Measurements from ENCODE around the gene ZNF468.
"Not testable (repeated sequence)": the region's sequence is repeated elsewhere in the genome, so short reads cannot be mapped to it uniquely, and the experiment has no call there.

Gene ZNF468

DNA sequence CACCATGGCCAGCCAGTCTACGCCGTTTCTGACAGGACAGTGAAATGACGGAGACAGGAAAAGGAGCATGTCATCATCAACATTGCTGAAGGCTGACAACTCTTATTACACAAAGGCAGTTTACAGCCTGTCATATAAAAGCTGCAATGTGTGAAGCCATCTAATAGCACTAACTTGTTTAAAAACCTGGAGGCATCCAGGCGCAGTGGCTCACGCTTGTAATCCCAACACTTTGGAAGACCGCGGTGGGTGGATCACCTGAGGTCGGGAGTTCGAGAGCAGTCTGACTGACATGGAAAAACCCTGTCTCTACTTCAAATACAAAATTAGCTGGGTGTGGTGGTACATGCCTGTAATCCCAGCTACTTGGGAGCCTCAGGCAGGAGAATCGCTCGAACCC, 10.6 kb upstream of the ZNF468 start:
- in situ Hi-C loops (cut with MboI; ENCODE audit: low sequenced_read_pairs); H3K4me3 ChIP-seq; DNase-seq (ENCODE audit: low spot score in 2 of 2); H3K4me1 ChIP-seq; H3K36me3 ChIP-seq (replicated peaks); H3K27me3 ChIP-seq (ENCODE audit: low read depth); H3K9me3 ChIP-seq: not testable (repeated sequence)

GRCh38 chr19:52856540-52857377, 660 bp downstream of the ZNF468 start:
- H3K4me1 ChIP-seq; H3K27me3 ChIP-seq (ENCODE audit: low read depth); H3K36me3 ChIP-seq (replicated peaks); in situ Hi-C loops (cut with MboI; ENCODE audit: low sequenced_read_pairs); H3K9me3 ChIP-seq: not testable (repeated sequence)
- peak in 1 of 2 experiments; percentile 24 for DNase-seq (ENCODE audit: low spot score in 2 of 2)
- H3K4me3 ChIP-seq: peak overlapping the region; percentile 64

GRCh38 chr19:52847352-52847751, 10.1 kb downstream of the ZNF468 start:
- H3K4me3 ChIP-seq; in situ Hi-C loops (cut with MboI; ENCODE audit: low sequenced_read_pairs); H3K9me3 ChIP-seq; H3K27me3 ChIP-seq (ENCODE audit: low read depth); H3K4me1 ChIP-seq; DNase-seq (ENCODE audit: low spot score in 2 of 2): not testable (repeated sequence)
- H3K36me3 ChIP-seq (replicated peaks): peaks cover 31% of the 10 kb centered on the region

- peaks cover 27% of the 10 kb centered on the region for H3K36me3 ChIP-seq (replicated peaks)
- not testable (repeated sequence) for H3K9me3 ChIP-seq
Measured at GRCh38 chr19:52840825-52841465, 16.5 kb downstream of the ZNF468 start.

GRCh38 chr19:52834289-52834688, 23.1 kb downstream of the ZNF468 start:
- in situ Hi-C loops (cut with MboI; ENCODE audit: low sequenced_read_pairs): not testable (repeated sequence)

More at GRCh38 chr19:52840825-52841465, 16.5 kb downstream of the ZNF468 start:
- H3K4me1 ChIP-seq; DNase-seq (ENCODE audit: low spot score in 2 of 2); in situ Hi-C loops (cut with MboI; ENCODE audit: low sequenced_read_pairs); H3K27me3 ChIP-seq (ENCODE audit: low read depth); H3K4me3 ChIP-seq: not testable (repeated sequence)

DNA sequence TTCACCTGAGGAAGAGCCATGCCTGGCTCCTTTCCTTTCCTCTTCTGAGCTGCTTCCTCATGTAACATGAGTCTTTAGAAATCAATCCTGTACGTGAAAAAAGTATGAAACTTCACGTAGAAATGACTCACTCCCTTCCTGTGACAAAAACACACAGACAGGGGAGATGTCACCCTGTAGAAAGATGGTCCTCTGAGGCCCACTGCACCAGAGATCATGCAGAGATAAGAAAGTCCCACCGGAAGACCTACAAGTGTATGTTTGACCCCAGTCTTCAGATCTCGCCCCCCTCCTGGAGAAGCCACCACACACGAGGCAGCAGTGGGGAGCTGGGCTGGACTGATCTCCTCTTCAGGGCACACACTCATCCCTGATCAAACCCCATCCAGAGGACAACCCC, 23.9 kb downstream of the ZNF468 start:
- in situ Hi-C loops (cut with MboI; ENCODE audit: low sequenced_read_pairs); H3K36me3 ChIP-seq (replicated peaks); H3K27me3 ChIP-seq (ENCODE audit: low read depth); H3K4me1 ChIP-seq; H3K4me3 ChIP-seq; DNase-seq (ENCODE audit: low spot score in 2 of 2); H3K9me3 ChIP-seq: not testable (repeated sequence)

More at GRCh38 chr19:52834289-52834688, 23.1 kb downstream of the ZNF468 start:
- H3K4me3 ChIP-seq; H3K27me3 ChIP-seq (ENCODE audit: low read depth); H3K36me3 ChIP-seq (replicated peaks); H3K9me3 ChIP-seq; DNase-seq (ENCODE audit: low spot score in 2 of 2); H3K4me1 ChIP-seq: not testable (repeated sequence)

DNA sequence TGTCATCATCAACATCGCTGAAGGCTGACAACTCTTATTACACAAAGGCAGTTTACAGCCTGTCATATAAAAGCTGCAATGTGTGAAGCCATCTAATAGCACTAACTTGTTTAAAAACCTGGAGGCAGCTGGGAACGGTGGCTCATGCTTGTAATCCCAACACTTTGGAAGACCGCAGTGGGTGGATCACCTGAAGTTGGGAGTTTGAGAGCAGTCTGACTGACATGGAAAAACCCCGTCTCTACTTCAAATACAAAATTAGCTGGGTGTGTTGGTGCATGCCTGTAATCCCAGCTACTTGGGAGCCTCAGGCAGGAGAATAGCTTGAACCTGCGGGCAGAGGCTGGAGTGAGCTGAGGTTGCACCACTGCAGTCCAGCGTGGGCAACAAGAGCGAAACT, 27.6 kb downstream of the ZNF468 start:
- H3K27me3 ChIP-seq (ENCODE audit: low read depth); H3K9me3 ChIP-seq; DNase-seq (ENCODE audit: low spot score in 2 of 2); H3K4me1 ChIP-seq; H3K4me3 ChIP-seq; H3K36me3 ChIP-seq (replicated peaks); in situ Hi-C loops (cut with MboI; ENCODE audit: low sequenced_read_pairs): not testable (repeated sequence)

GRCh38 chr19:52825765-52826164, 31.7 kb downstream of the ZNF468 start:
- no peak for DNase-seq (ENCODE audit: low spot score in 2 of 2)

GRCh38 chr19:52823676-52824075, 33.7 kb downstream of the ZNF468 start:
- H3K4me1 ChIP-seq: no peaks in the 10 kb centered on the region
- H3K36me3 ChIP-seq (replicated peaks): no peaks in the 10 kb centered on the region
- H3K9me3 ChIP-seq: no peaks in the 10 kb centered on the region; the same call in 1 of the 2 replicates
- in situ Hi-C loops (cut with MboI; ENCODE audit: low sequenced_read_pairs): no loop called here
- H3K27me3 ChIP-seq (ENCODE audit: low read depth): no peaks in the 10 kb centered on the region
- H3K4me3 ChIP-seq: no peak overlapping the region
- no peak for DNase-seq (ENCODE audit: low spot score in 2 of 2)

More at GRCh38 chr19:52825765-52826164, 31.7 kb downstream of the ZNF468 start:
- Histone ChIP-seq H3K27me3 (ENCODE audit: low read depth) (no peaks in the 10 kb centered on the region), H3K4me3 (no peak overlapping the region), H3K4me1 (no peaks in the 10 kb centered on the region), H3K9me3 (no peaks in the 10 kb centered on the region; the same call in 1 of the 2 replicates), H3K36me3 (replicated peaks) (no peaks in the 10 kb centered on the region)
- in situ Hi-C loops (cut with MboI; ENCODE audit: low sequenced_read_pairs): no loop called here

- H3K4me1 ChIP-seq; H3K36me3 ChIP-seq (replicated peaks); H3K9me3 ChIP-seq; in situ Hi-C loops (cut with MboI; ENCODE audit: low sequenced_read_pairs); H3K27me3 ChIP-seq (ENCODE audit: low read depth): not testable (repeated sequence)
- peak within 1 kb of the TSS; percentile 35 for H3K4me3 ChIP-seq
- peak in 1 of 2 experiments; percentile 65 for DNase-seq (ENCODE audit: low spot score in 2 of 2)
Measured at GRCh38 chr19:52821204-52821960, 36.0 kb downstream of the ZNF468 start, which contains the start of gene ZNF28. TSS of gene ZNF28 (minus strand) at chr19:52821633. CDS start at chr19:52817958, 3,675 bp downstream.

DNA sequence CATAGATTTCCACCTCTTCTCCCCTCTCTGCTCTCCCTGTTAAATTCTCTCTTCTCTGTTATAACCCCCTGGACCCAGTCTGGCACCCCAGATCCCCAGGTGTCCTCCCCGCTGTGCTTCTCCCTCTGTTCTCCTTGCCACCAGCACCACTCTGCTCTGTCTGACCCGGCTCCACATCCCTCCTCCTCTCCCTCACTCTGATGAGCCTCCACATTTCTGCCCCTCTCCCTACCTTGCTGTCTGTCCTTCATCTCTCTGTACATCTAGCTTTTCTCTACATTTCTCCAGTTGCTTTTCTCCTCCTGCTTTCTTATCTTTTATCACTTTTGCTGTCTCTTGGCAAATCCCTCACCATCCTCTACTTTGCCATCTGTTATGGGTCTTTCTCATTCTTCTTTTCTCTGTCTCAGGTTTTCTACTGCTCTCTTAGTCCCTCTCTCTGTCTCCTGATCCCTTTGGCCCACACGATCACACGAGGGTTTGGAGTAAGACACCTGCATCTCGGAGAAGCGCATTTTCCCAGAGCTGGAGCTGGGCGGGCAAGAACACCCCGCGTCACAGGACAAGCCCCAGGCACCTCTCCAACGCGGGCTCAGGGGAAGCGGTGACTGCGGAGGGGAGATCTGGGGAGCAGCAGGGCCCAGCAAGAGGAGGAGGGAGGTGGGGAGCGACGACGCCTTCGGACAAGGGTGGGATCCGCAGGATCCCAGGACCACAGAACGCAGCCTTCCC, 36.8 kb downstream of the ZNF468 start:
- in situ Hi-C loops (cut with MboI; ENCODE audit: low sequenced_read_pairs); DNase-seq (ENCODE audit: low spot score in 2 of 2); H3K9me3 ChIP-seq; H3K4me1 ChIP-seq; H3K27me3 ChIP-seq (ENCODE audit: low read depth); H3K36me3 ChIP-seq (replicated peaks): not testable (repeated sequence)
- peak overlapping the region; percentile 35 for H3K4me3 ChIP-seq

DNA sequence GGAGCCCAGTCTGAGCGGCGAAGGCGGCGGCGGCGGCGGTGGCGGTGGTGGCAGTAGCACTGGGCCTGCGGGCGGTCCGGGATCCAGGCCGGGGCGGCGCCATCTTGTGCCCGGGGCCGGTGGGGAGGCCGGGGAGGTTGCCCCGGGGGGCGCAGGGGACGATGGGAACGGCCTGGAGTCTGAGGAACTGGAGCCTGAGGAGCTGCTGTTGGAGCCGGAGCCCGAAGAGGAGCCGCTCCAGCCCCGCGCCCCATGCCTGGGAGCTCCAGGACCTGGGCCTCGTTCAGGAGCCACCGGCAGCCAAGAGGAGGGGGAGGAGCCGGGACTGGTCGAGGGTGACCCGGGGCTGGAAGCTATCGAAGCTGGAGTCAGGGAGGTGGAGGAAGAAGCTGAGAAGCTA, 47.6 kb downstream of the ZNF468 start:
- Histone ChIP-seq H3K4me1 (no peaks in the 10 kb centered on the region), H3K4me3 (no peak overlapping the region), H3K27me3 (ENCODE audit: low read depth) (no peaks in the 10 kb centered on the region), H3K9me3 (no peaks in the 10 kb centered on the region), H3K36me3 (replicated peaks) (no peaks in the 10 kb centered on the region)
- DNase-seq (ENCODE audit: low spot score in 2 of 2): no peak
- in situ Hi-C loops (cut with MboI; ENCODE audit: low sequenced_read_pairs): no loop called here

DNA sequence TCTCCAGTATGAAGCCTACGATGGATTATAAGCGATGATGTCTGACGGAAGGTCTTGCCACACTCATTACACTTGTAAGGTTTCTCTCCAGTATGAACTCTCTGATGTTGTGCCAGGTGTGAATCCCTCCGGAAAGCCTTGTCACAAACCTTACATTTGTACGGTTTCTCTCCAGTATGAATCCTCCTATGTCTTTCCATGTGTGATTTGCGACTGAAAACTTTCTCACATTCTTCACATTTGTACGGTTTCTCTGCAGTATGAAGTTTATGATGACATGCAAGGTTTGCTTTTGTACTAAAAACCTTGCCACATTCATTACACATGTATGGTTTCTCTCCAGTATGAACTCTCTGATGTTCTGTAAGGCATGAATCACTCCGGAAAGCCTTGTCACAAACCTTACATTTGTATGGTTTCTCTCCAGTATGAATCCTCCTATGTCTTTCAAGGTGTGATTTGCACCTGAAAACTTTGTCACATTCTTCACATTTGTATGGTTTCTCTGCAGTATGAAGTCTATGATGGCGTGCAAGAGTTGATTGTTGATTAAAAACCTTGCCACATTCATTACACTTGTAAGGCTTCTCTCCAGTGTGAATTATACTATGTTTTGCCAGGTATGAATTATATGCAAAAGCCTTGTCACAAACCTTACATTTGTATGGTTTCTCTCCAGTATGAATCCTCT, 57.3 kb downstream of the ZNF468 start:
- H3K36me3 ChIP-seq (replicated peaks); H3K4me3 ChIP-seq: not testable (repeated sequence)

More for the DNA sequence above, 57.3 kb downstream of the ZNF468 start:
- H3K27me3 ChIP-seq (ENCODE audit: low read depth); H3K4me1 ChIP-seq; H3K9me3 ChIP-seq; in situ Hi-C loops (cut with MboI; ENCODE audit: low sequenced_read_pairs); DNase-seq (ENCODE audit: low spot score in 2 of 2): not testable (repeated sequence)
